ENCODE results near the gene F2R. TPM values are rescaled to one million over a fixed set of nuclear protein-coding genes. Genes with fewer than 3 reads are reported as not detected.

The F2R gene
- total and polyA plus RNA-seq, 4 donors, result 4.2 to 31.8 (median 13.7) TPM

- Histone ChIP-seq H3K36me3 (ENCODE audit: control insufficient read depth in 4 of 4, insufficient read depth in 4 of 4, low read length in 4 of 4) (no peaks in the 10 kb centered on the region), H3K4me3 (no peak overlapping the region), H3K9ac (ENCODE audit: insufficient read depth in 1 of 2, low read length in 2 of 2) (no peak overlapping the region), H3K9me3 (ENCODE audit: control insufficient read depth in 4 of 4, insufficient read depth in 3 of 4, low read length in 3 of 4) (no peaks in the 10 kb centered on the region), H3K4me1 (ENCODE audit: control insufficient read depth in 5 of 5, insufficient read depth in 5 of 5, low read length in 5 of 5) (peaks cover 0 to 21% (median 3%) of the 10 kb centered on the region in 5 donors), H3K27me3 (ENCODE audit: control insufficient read depth in 3 of 3, insufficient read depth in 3 of 3, low read length in 2 of 3) (no peaks in the 10 kb centered on the region), H3K27ac (ENCODE audit: low read depth in 1 of 2, low read length in 1 of 2) (no peak overlapping the region)
- TF ChIP-seq, protein P1, sequence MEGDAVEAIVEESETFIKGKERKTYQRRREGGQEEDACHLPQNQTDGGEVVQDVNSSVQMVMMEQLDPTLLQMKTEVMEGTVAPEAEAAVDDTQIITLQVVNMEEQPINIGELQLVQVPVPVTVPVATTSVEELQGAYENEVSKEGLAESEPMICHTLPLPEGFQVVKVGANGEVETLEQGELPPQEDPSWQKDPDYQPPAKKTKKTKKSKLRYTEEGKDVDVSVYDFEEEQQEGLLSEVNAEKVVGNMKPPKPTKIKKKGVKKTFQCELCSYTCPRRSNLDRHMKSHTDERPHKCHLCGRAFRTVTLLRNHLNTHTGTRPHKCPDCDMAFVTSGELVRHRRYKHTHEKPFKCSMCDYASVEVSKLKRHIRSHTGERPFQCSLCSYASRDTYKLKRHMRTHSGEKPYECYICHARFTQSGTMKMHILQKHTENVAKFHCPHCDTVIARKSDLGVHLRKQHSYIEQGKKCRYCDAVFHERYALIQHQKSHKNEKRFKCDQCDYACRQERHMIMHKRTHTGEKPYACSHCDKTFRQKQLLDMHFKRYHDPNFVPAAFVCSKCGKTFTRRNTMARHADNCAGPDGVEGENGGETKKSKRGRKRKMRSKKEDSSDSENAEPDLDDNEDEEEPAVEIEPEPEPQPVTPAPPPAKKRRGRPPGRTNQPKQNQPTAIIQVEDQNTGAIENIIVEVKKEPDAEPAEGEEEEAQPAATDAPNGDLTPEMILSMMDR (IDR thresholded peaks at IDR 0.05; ENCODE audit: control extremely low read depth, extremely low read depth), result no peak
- no peak for DNase-seq
- 91 to 96% methylated on average over 4 of the region's 4 CpGs for WGBS, 2 donors
- ATAC-seq (ENCODE audit: insufficient read depth, low FRiP score), result no peak
Measured at GRCh38 chr5:76742583-76742982, 26.7 kb downstream of the F2R start.

GRCh38 chr5:76744632-76745031 lies 28.7 kb downstream of the F2R start:
- DNase-seq, result no peak
- Histone ChIP-seq H3K9ac (ENCODE audit: insufficient read depth in 1 of 2, low read length in 2 of 2) (no peak overlapping the region), H3K9me3 (ENCODE audit: control insufficient read depth in 4 of 4, insufficient read depth in 3 of 4, low read length in 3 of 4) (peaks cover 0 to 1% (median 0%) of the 10 kb centered on the region in 4 donors), H3K27ac (ENCODE audit: low read depth in 1 of 2, low read length in 1 of 2) (no peak overlapping the region), H3K4me1 (ENCODE audit: control insufficient read depth in 5 of 5, insufficient read depth in 5 of 5, low read length in 5 of 5) (peaks cover 0 to 17% (median 0%) of the 10 kb centered on the region in 5 donors), H3K4me3 (no peak overlapping the region), H3K27me3 (ENCODE audit: control insufficient read depth in 3 of 3, insufficient read depth in 3 of 3, low read length in 2 of 3) (no peaks in the 10 kb centered on the region), H3K36me3 (ENCODE audit: control insufficient read depth in 4 of 4, insufficient read depth in 4 of 4, low read length in 4 of 4) (no peaks in the 10 kb centered on the region)
- WGBS, 2 donors, result 68 to 85% methylated on average over 2 of the region's 2 CpGs
- no peak for ATAC-seq (ENCODE audit: insufficient read depth, low FRiP score)
- TF ChIP-seq, protein P1 (IDR thresholded peaks at IDR 0.05; ENCODE audit: control extremely low read depth, extremely low read depth), result no peak

DNA sequence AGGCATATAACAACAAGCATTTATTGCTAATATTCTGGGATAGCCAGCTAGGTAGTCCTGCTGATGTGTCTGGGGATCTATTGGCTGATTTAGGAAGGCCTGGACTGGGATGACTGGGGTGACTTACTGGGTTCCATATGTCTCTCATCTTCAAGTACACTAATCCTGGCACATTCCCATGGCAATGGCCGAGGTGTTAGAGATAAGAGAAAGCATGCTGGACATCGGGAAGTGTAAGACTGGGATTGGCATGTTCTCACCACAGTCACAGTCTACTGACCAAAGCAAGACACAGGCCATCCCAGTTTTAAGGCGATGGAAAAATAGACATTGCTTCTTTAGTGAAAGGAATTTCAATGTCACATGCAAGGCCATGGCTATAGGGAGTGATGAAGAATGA lies 29.7 kb downstream of the F2R start:
- Histone ChIP-seq H3K9ac (ENCODE audit: insufficient read depth in 1 of 2, low read length in 2 of 2) (no peak overlapping the region), H3K27ac (ENCODE audit: low read depth in 1 of 2, low read length in 1 of 2) (no peak overlapping the region), H3K27me3 (ENCODE audit: control insufficient read depth in 3 of 3, insufficient read depth in 3 of 3, low read length in 2 of 3) (no peaks in the 10 kb centered on the region), H3K36me3 (ENCODE audit: control insufficient read depth in 4 of 4, insufficient read depth in 4 of 4, low read length in 4 of 4) (no peaks in the 10 kb centered on the region), H3K4me1 (ENCODE audit: control insufficient read depth in 5 of 5, insufficient read depth in 5 of 5, low read length in 5 of 5) (peaks cover 0 to 17% (median 0%) of the 10 kb centered on the region in 5 donors), H3K9me3 (ENCODE audit: control insufficient read depth in 4 of 4, insufficient read depth in 3 of 4, low read length in 3 of 4) (peaks cover 0 to 1% (median 0%) of the 10 kb centered on the region in 4 donors), H3K4me3 (no peak overlapping the region)
- ATAC-seq (ENCODE audit: insufficient read depth, low FRiP score) (no peak), DNase-seq (peak; percentile 53 to 77 (median 72))
- TF ChIP-seq, protein P1 (IDR thresholded peaks at IDR 0.05; ENCODE audit: control extremely low read depth, extremely low read depth), result no peak
- WGBS, 2 donors, result 71 to 83% methylated on average over 3 of the region's 3 CpGs

DNA sequence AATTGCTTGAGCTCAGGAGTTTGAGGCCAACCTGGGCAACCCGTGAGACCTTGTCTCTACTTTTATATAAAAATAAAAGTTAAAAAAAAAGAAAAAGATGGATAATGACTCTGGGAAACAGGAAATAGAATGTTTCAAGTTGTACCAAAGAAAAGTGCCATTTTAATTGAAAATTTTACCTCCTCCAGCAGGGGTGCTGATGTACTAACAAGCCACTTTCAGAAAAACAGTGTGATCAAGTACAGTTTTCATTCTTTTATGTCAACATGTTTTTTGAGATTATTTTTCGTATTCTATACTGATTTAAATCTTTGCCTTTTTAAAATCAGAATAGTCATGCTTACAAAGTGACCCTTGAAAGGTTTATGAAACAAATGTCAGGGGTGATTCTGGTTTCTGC lies 30.8 kb downstream of the F2R start:
- H3K4me3 ChIP-seq, result no peak overlapping the region
- H3K4me1 ChIP-seq (ENCODE audit: control insufficient read depth in 5 of 5, insufficient read depth in 5 of 5, low read length in 5 of 5), result peaks cover 0 to 17% (median 0%) of the 10 kb centered on the region in 5 donors
- WGBS, 2 donors, result 91 to 93% methylated on average over 2 of the region's 2 CpGs
- H3K27me3 ChIP-seq (ENCODE audit: control insufficient read depth in 3 of 3, insufficient read depth in 3 of 3, low read length in 2 of 3), result no peaks in the 10 kb centered on the region
- no peak for ATAC-seq (ENCODE audit: insufficient read depth, low FRiP score)
- no peak for DNase-seq
- TF ChIP-seq, protein P1 (IDR thresholded peaks at IDR 0.05; ENCODE audit: control extremely low read depth, extremely low read depth), result no peak
- no peak overlapping the region for H3K27ac ChIP-seq (ENCODE audit: low read depth in 1 of 2, low read length in 1 of 2)
- peaks cover 0 to 1% (median 0%) of the 10 kb centered on the region in 4 donors for H3K9me3 ChIP-seq (ENCODE audit: control insufficient read depth in 4 of 4, insufficient read depth in 3 of 4, low read length in 3 of 4)
- H3K9ac ChIP-seq (ENCODE audit: insufficient read depth in 1 of 2, low read length in 2 of 2), result no peak overlapping the region
- no peaks in the 10 kb centered on the region for H3K36me3 ChIP-seq (ENCODE audit: control insufficient read depth in 4 of 4, insufficient read depth in 4 of 4, low read length in 4 of 4)

All from lung (tissue), 12 donors.